Suprapubic skin (tissue), 3 donors: Measurements from ENCODE around the gene HDDC3.

Experiments
- CTCF ChIP-seq, 2 donors: fragments of 200-600 bp in 1 of 2; fragments of 450-650 bp in 1 of 2; sonication (generic) in 1 of 2; IDR thresholded peaks; one replicate each; pipeline ENCODE4 v1.5.1; 2016 to 2019; ENCODE audit warnings: antibody characterized with exemption in 2 of 2, mild to moderate bottlenecking in 1 of 2, moderate library complexity in 1 of 2
- POLR2A ChIP-seq, 2 donors: fragments of 450-650 bp; IDR thresholded peaks; one replicate each; pipeline ENCODE4 v1.6.1; 2017; ENCODE audit warnings: antibody characterized with exemption in 2 of 2, mild to moderate bottlenecking in 2 of 2, moderate library complexity in 2 of 2

- no peak for TF ChIP-seq CTCF (IDR thresholded peaks at IDR 0.05)
- TF ChIP-seq POLR2A (IDR thresholded peaks at IDR 0.05): no peak
Measured at GRCh38 chr15:90950676-90951075, 18.3 kb upstream of the HDDC3 start.
